ENCODE measurements around the gene EPS15. TPM values are rescaled to one million over a fixed set of nuclear protein-coding genes. Genes with fewer than 3 reads are reported as not detected.

EPS15 gene
- total RNA-seq: 65.5 and 77.7 TPM in 2 replicates

DNA sequence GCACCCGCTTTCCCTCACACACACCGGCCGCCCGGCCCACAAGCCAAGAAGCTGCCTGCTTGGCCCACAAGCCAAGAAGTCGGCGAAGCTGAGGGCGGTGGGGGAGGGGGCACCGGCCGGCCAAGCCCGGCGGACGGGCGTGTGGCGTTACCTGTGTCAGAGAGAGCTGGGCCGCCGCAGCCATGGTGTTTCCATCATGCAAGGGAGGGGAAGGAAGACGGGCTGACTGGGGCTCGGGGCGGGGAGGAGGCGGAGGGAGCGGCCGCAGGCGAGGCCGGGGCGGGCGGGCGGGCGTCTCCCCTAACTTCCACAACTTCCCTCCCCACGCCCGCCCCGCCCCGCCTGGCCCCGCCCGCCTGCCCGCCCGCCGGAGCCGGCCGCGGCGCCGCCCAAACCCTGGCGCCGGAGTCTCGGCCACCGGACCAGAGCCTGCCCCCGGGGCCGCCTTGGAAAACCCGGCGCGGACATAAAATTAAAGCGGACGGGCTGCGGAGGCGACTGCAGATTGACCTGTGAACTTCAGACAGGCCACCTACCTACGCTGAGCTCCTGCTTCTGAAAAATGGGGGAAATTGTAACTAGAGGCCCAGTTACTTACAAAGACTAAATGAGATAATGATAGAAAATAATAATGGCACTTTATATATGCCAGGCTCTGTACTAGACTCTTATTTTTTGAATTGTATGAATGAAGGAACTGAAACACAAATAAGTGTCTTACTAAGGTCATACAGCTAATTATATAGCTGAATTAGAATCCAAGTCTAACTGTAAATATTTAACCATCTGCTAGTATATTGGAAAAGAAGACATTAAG, at the start of gene EPS15:
Gene EPS15 (minus strand): TSS at position 219 of the 817 bp plus-strand sequence. CDS start 35 bp downstream, at position 184.

DNA sequence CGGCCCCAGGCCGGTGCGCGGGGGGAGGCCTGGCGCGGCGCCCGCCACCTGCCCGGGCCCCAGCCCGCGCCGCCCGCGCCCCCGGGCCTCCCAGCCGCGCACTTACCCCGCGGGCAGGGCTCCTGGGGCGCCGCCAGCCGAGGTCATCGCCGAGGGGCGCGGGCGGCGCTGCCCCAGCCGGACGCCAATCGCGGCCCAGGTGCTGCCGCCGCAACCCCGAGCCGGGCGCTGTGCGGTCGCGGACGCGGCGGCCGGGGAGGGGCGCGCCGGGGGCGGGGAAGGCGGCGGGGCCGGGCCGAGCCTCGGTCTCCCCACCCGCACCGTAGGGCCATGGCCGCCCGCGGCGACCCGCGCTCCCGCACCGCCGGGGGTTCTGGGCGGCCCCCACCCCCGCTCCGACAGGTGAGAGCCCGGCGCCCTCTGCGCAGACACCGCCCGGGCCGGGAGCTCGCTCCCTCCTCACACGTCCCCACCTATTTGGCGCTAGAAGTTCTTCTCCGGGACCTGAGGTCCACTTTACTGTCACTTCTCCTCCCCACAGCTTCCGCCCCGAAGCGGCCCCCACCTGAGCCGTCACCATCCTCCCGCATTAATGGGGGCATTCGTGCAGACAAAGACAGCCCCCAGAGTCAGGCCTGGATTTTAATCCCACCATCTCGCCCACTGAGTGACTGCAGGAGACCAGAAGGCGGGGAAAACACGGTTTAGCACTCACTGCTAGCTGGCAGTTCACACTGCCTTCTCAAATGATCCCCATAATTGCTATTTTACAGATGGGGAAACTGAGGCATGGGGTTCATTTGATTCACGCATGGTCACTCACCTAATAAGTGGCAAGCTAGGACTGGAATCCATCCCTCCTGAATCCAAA, 188.5 kb downstream of the EPS15 start, which contains the start of gene TTC39A:
Gene TTC39A (minus strand): TSS at position 232 of the 871 bp plus-strand sequence. CDS start 85 bp downstream, at position 147.

Small RNA genes lying within 50 kb of the gene (small RNA-seq; reads per million reads assigned to genes)
- gene RNU6-1281P: not detected
- gene RNU6-877P: not detected

Other genes starting within 250 kb of the EPS15 start
- gene TTC39A, start 188.7 kb downstream of the EPS15 start, total RNA-seq: 1.5 and 1.9 TPM in 2 replicates
- gene OSBPL9, start 97.8 kb upstream of the EPS15 start, total RNA-seq: 60.8 and 62.5 TPM in 2 replicates